ENCODE measurements around the gene CASP12.
"Not testable (repeated sequence)": the region's sequence is repeated elsewhere in the genome, so short reads cannot be mapped to it uniquely, and the experiment has no call there.

CASP12 gene

GRCh38 chr11:104897891-104898684 lies at the start of gene CASP12:
Gene CASP12, minus strand, starts transcription at chr11:104898460.
- no peak for DNase-seq (ENCODE audit: extremely low read depth, low read depth)
- TF ChIP-seq CTCF (IDR thresholded peaks at IDR 0.05; ENCODE audit: low read depth, low read length, missing control alignments) = no peak
- H3K4me3 ChIP-seq (replicated peaks; ENCODE audit: low read depth, low read length) = no peak within 1 kb of the TSS

DNA sequence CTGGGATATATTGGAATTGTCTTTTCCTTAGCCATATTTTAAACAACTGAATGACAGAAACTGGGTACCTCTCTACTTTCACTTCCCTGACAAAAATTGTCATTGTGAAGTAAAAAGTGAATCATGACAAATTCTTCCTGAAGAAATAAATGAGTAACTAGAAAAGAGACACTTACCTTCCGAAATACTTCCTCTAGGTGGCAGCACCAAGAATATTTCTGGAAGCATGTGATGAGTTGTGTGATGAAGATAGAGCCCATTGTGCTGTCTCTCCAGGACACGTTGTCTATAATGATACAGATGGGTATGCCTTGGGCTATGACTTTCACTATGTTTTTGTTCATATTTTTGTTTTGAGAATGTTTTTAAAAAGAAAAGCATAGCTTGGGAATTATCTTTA lies 48.6 kb upstream of the CASP12 start:
- no peak overlapping the region for H3K4me3 ChIP-seq (replicated peaks; ENCODE audit: low read depth, low read length)
- no peak for DNase-seq (ENCODE audit: extremely low read depth, low read depth)
- TF ChIP-seq CTCF (IDR thresholded peaks at IDR 0.05; ENCODE audit: low read depth, low read length, missing control alignments) = peak; percentile 29

DNA sequence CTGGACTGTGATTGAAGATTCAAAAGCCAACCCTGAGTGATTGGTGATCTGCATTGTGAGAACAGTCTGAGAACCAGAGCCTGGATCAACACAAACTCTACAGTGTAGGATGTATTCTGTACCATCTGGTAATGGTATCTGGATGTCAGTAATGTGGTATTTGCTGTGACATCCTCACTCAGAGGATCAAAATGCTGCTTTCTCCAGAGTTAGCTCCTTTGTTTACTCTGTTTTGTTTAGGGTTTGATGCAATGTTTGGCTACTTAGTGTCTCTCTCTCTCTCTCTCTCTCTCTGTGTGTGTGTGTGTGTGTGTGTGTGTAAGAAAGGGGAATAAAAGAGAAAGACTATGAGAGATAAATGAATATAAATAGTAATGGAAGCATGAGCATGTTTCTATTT lies 45.8 kb upstream of the CASP12 start:
- no peak for TF ChIP-seq CTCF (IDR thresholded peaks at IDR 0.05; ENCODE audit: low read depth, low read length, missing control alignments)
- no peak overlapping the region for H3K4me3 ChIP-seq (replicated peaks; ENCODE audit: low read depth, low read length)
- DNase-seq (ENCODE audit: extremely low read depth, low read depth) = no peak

DNA sequence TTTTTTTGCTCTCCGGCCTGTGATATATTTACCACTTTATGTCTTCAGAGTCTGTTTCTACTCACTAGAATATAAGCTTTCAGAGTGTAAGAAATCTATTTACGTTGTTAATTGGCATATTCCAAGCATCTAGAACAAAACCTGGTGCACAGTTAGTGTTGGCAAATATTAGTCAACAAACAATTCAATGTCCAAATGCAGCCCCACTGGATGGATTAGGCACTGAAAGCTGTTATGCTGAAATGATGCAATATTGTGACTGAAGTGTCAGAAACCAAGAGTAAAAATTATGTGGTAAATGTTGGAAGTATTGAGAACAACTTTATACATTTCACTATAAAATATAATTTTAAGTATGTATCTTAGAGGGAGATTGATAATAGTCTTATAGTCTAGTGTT lies 45.3 kb upstream of the CASP12 start:
- no peak for TF ChIP-seq CTCF (IDR thresholded peaks at IDR 0.05; ENCODE audit: low read depth, low read length, missing control alignments)
- no peak overlapping the region for H3K4me3 ChIP-seq (replicated peaks; ENCODE audit: low read depth, low read length)
- no peak for DNase-seq (ENCODE audit: extremely low read depth, low read depth)

DNA sequence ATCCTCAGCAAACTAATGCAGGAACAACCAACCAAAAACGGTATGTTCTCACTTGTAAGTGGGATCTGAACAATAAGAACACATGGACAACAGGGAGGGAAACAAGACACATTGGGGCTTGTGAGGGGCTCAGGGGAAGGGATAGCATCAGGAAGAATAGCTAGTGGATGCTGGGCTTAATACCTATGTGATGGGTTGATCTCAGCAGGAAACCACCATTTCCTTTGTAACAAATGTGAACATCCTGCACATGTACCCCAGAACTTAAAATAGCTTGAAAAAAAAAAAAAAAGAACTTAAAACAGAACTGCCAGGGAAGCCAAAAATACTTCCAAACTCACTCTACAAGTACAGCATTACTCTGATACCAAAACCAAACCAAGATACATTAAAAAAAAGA lies 36.3 kb upstream of the CASP12 start:
- no peak overlapping the region for H3K4me3 ChIP-seq (replicated peaks; ENCODE audit: low read depth, low read length)
- TF ChIP-seq CTCF (IDR thresholded peaks at IDR 0.05; ENCODE audit: low read depth, low read length, missing control alignments) = no peak
- no peak for DNase-seq (ENCODE audit: extremely low read depth, low read depth)

GRCh38 chr11:104934073-104934472 lies 35.8 kb upstream of the CASP12 start:
- H3K4me3 ChIP-seq (replicated peaks; ENCODE audit: low read depth, low read length); DNase-seq (ENCODE audit: extremely low read depth, low read depth): not testable (repeated sequence)

GRCh38 chr11:104928811-104929210 lies 30.6 kb upstream of the CASP12 start:
- no peak overlapping the region for H3K4me3 ChIP-seq (replicated peaks; ENCODE audit: low read depth, low read length)
- DNase-seq (ENCODE audit: extremely low read depth, low read depth) = no peak
- no peak for TF ChIP-seq CTCF (IDR thresholded peaks at IDR 0.05; ENCODE audit: low read depth, low read length, missing control alignments)
